Measurements from ENCODE around the gene PEX19. TPM values are rescaled to one million over a fixed set of nuclear protein-coding genes. Genes with fewer than 3 reads are reported as not detected.

PEX19 gene
- total RNA-seq = 10 to 100 TPM; 45.1 to 77.5 (median 59.8) TPM

- TF ChIP-seq CTCF (IDR thresholded peaks at IDR 0.05) = peak in 1 of 4 experiments; percentile 3
- TF ChIP-seq POLR2A (IDR thresholded peaks at IDR 0.05) = peak; percentile 68 to 71
- peak; percentile 92 to 94 for DNase-seq
- Histone ChIP-seq H3K4me1 (peaks cover 0 to 8% of the 10 kb centered on the region in 2 donors), H3K4me3 (peak within 1 kb of the TSS; percentile 89 to 93), H3K9me3 (no peaks in the 10 kb centered on the region), H3K27ac (peak within 1 kb of the TSS; percentile 85 to 90), H3K36me3 (no peaks in the 10 kb centered on the region), H3K27me3 (no peaks in the 10 kb centered on the region)
- intact Hi-C loops (cut with DNase I; ENCODE audit: low total_unique reads) = no loop called here
These were observed at the start of gene PEX19 for GRCh38 chr1:160284782-160285344. Gene PEX19, minus strand, starts transcription at chr1:160285133. Its CDS starts 9 bp downstream, at chr1:160285124.

GRCh38 chr1:160332516-160332915, 47.6 kb upstream of the PEX19 start:
- no peak overlapping the region for H3K4me3 ChIP-seq
- no peaks in the 10 kb centered on the region for H3K27me3 ChIP-seq
- no peak overlapping the region for H3K27ac ChIP-seq
- TF ChIP-seq CTCF (IDR thresholded peaks at IDR 0.05) (no peak), POLR2A (IDR thresholded peaks at IDR 0.05) (no peak)
- intact Hi-C loops (cut with DNase I; ENCODE audit: low total_unique reads) = no loop called here
- no peaks in the 10 kb centered on the region for H3K36me3 ChIP-seq
- H3K4me1 ChIP-seq = no peaks in the 10 kb centered on the region
- no peak for DNase-seq
- no peaks in the 10 kb centered on the region for H3K9me3 ChIP-seq

- Histone ChIP-seq H3K4me1 (no peaks in the 10 kb centered on the region), H3K27me3 (no peaks in the 10 kb centered on the region), H3K9me3 (no peaks in the 10 kb centered on the region), H3K27ac (no peak overlapping the region), H3K36me3 (no peaks in the 10 kb centered on the region), H3K4me3 (no peak overlapping the region)
- TF ChIP-seq CTCF (IDR thresholded peaks at IDR 0.05) = no peak
- no peak for TF ChIP-seq POLR2A (IDR thresholded peaks at IDR 0.05)
- no peak for DNase-seq
- intact Hi-C loops (cut with DNase I; ENCODE audit: low total_unique reads) = no loop called here
These were observed 45.2 kb upstream of the PEX19 start for GRCh38 chr1:160330119-160330518.

GRCh38 chr1:160328184-160328583, 43.3 kb upstream of the PEX19 start:
- intact Hi-C loops (cut with DNase I; ENCODE audit: low total_unique reads) = no loop called here
- TF ChIP-seq CTCF (IDR thresholded peaks at IDR 0.05) (no peak), POLR2A (IDR thresholded peaks at IDR 0.05) (no peak)

GRCh38 chr1:160326418-160326817, 41.5 kb upstream of the PEX19 start:
- H3K27ac ChIP-seq = no peak overlapping the region
- intact Hi-C loops (cut with DNase I; ENCODE audit: low total_unique reads) = no loop called here
- H3K9me3 ChIP-seq = no peaks in the 10 kb centered on the region
- TF ChIP-seq POLR2A (IDR thresholded peaks at IDR 0.05) (no peak), CTCF (IDR thresholded peaks at IDR 0.05) (no peak)
- no peaks in the 10 kb centered on the region for H3K27me3 ChIP-seq
- no peak for DNase-seq
- H3K4me1 ChIP-seq = no peaks in the 10 kb centered on the region
- no peak overlapping the region for H3K4me3 ChIP-seq
- no peaks in the 10 kb centered on the region for H3K36me3 ChIP-seq

More at GRCh38 chr1:160328184-160328583, 43.3 kb upstream of the PEX19 start:
- Histone ChIP-seq H3K4me1 (no peaks in the 10 kb centered on the region), H3K4me3 (no peak overlapping the region), H3K36me3 (no peaks in the 10 kb centered on the region), H3K27ac (no peak overlapping the region), H3K27me3 (no peaks in the 10 kb centered on the region), H3K9me3 (no peaks in the 10 kb centered on the region)
- DNase-seq = no peak

Data from uterus (tissue), 4 donors.